GM19452 (cell line): ENCODE measurements around the gene PRF1.
"Not testable (repeated sequence)": the region's sequence is repeated elsewhere in the genome, so short reads cannot be mapped to it uniquely, and the experiment has no call there.

Experiments used
- ATAC-seq: cut with Tn5 transposase; IDR thresholded peaks from one replicate; pipeline ENCODE4 v1.9.1; 2021; ENCODE audit not compliant: unreplicated experiment

Gene PRF1

DNA sequence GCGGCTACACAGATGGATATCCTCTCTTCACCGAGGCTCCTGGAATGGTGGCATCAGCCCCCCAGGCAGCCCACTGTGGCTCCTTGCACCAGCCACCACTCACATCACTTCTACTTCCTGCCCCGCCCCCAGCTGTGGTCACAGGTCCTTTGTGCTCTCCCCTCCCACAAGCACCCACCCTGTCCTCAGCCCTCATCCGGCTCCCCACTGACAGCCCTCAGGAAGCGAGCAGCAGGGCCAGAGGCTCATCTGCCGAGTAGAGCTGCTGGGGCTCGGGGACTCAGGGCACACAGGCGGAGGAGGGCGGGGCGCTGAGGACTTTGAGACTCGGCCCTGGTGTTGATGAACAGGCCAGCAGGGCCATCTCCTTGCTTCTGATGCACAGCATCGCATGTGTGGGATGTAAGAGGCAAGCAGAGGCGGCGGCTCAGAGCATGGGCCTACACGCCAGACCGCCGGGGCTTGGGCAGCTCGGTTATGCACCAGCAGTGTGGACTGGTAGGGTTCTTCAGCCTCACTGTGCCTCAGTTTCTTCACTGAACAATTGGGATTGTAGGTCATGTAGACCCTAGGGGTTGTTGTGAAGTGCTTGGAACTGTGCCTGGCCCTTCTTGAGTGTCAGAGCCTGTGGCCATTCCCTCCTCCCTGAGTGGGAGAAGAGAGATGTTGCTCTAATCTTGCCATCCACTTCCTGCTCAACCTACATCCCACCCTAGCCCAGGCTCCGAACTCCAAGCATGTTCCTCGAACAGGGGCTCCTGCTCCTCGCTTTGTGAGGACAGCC, at the start of gene PRF1:
TSS of gene PRF1 (minus strand) at position 77 of the 784 bp plus-strand sequence. CDS start 1,839 bp downstream, outside the sequence.
- no peak for ATAC-seq

DNA sequence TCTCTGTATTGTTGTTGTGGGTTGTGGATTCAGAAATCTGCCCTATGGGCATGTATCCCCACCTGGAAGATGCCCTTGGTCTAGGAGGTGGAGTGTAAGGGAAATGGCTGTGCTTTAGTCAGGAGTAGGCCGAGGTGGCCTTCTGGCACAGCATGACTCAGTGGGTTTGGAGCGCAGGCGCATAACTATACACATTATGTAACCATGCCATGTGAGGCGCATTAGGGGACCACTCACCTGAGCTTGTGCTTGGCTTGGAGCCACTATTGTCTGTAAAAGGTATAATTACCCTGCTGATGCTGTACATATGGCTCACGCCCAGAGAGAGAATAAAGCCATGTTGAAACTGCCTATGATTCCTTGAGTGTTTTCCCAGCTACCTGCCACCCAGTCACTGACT, 49.1 kb upstream of the PRF1 start:
- ATAC-seq: no peak

- no peak for ATAC-seq
Observed at GRCh38 chr10:70650718-70651117, 48.2 kb upstream of the PRF1 start.

DNA sequence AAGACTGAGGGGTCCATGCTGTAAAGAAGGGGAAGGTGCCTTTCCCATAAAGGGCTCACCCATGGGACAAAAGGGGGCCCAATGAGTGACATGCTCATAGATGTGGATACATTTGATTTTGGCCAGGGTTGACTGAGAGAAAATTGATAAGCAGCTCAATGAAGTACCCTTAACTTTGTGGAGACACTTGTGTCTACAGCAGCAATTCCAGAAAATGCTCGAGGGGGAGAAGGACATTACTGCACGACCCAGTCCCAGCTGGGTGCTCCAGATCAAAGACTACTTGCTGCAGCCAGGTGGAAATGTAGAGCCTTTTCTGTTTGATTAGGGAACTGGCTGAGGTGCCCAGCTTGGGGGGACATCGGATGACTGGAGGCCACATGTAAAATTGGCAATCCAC, 47.6 kb upstream of the PRF1 start:
- ATAC-seq: no peak

GRCh38 chr10:70649526-70649925, 47.0 kb upstream of the PRF1 start:
- ATAC-seq: no peak

- ATAC-seq: no peak
Observed at GRCh38 chr10:70648427-70648826, 45.9 kb upstream of the PRF1 start.

DNA sequence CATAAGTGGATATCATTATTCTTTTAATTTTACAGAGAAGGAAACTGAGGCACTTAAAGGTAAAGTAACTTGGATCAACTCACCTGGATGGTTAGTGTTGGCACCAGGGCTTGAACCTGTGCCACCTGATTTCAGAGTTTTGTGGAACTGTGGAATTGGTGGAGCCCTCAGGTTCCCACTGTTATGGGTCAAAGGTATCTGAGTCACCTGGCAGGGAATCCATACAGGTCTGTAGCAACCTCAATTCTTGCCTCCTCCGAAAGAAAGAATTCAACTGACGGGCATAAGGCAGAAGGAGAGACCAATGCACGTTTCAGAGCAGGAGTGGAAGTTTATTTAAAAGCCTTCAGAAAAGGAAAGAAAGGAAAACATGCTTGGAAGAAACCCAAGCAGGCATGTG, 44.5 kb upstream of the PRF1 start:
- no peak for ATAC-seq

DNA sequence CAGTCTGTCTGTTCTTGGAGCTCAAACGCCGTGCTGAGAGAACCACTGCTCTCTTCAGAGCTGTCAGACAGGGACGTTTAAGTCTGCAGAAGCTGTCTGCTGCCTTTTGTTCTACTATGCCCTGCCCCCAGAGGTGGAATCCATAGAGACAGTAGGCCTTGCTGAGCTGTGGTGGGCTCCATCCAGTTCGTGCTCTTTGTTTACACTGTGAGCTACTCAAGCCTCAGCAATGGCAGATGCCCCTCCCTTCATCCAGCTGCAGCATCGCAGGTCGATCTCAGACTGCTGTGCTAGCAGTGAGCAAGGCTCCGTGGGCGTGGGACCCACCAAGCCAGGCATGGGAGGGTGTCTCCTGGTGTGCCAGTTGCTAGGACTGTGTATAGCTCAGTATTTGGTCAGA, 42.4 kb upstream of the PRF1 start:
- not testable (repeated sequence) for ATAC-seq

GRCh38 chr10:70643272-70643671, 40.7 kb upstream of the PRF1 start:
- ATAC-seq: not testable (repeated sequence)

GRCh38 chr10:70639640-70640383, 37.3 kb upstream of the PRF1 start:
- not testable (repeated sequence) for ATAC-seq

- ATAC-seq: not testable (repeated sequence)
Observed at GRCh38 chr10:70634515-70634914, 32.0 kb upstream of the PRF1 start.

- no peak for ATAC-seq
Observed at GRCh38 chr10:70634011-70634410, 31.5 kb upstream of the PRF1 start.

GRCh38 chr10:70631735-70632134, 29.2 kb upstream of the PRF1 start:
- not testable (repeated sequence) for ATAC-seq

- ATAC-seq: no peak
Observed at GRCh38 chr10:70629338-70629737, 26.8 kb upstream of the PRF1 start.

DNA sequence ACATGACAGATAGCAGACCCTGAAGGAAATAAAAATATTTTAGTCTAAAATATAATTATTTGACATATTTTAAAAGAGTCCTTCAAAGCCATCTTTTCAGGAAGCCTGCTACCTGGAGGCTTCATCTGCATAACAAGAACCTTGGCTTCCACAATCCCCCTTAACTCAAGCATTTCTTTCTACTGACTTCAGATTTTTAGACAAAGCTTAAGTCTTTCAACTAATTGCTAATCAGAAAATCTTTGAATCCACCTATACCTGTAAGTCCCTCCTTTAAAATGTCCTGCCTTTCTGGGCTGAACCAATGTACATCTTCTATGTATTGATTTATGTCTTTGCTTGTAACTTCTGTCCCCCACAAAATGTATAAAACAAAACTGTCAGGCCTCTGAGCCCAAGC, 23.5 kb upstream of the PRF1 start:
- ATAC-seq: no peak

DNA sequence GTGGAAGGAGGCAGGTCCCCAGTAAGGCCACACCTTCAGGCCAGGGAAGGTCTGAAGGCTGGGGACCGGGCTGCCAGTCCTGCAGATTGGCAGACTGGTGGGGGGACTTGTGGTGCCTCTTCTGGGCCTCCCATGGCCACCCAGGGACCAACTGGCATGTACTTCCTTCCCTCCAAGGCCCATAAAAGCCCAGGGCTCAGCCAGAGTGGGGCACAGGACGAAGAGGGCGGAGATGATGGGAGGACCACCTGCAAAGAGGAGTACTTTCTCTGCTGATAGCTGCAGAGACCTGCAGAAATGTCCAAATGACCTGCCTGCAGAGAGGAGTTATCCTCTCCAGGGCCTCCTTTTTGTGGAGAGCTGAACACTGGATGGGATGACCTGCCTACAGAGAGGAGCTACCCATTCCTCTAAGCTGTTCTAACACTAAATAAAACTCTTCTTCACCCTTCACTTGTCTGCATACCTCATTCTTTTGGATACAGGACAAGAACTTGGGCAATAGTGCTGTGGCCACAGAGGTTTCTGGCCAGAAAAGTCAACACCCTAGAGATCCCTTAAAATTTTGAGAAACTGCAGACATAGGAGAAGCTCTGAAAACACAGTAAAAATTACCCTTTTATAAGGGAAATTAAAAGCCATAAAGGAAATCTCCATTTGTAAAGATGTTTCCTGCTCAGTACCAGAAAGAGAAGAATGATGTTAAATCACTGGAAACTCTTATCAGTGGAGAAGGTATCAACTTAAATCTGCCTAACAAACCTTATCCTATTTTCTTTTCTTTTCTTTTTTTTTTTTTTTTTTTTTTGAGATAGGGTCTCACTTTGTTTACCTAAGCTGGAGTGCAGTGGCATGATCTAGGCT, 20.7 kb upstream of the PRF1 start:
- ATAC-seq: no peak

- no peak for ATAC-seq
Observed at GRCh38 chr10:70622541-70622940, 20.0 kb upstream of the PRF1 start.

GRCh38 chr10:70621503-70622078, 19.1 kb upstream of the PRF1 start:
- no peak for ATAC-seq

- no peak for ATAC-seq
Observed at GRCh38 chr10:70620020-70620289, 17.4 kb upstream of the PRF1 start.

GRCh38 chr10:70619271-70620019, 16.9 kb upstream of the PRF1 start:
- no peak for ATAC-seq

- ATAC-seq: no peak
Observed at GRCh38 chr10:70618663-70619062, 16.1 kb upstream of the PRF1 start.
